Stimulated activated CD8-positive, alpha-beta memory T cell treated with anti-CD3 and anti-CD28 coated beads, Interleukin-7, amount 100 ng/mL, for 4 hours (primary cell): ENCODE data around the gene FKBP4.
"Not testable (repeated sequence)": the region's sequence is repeated elsewhere in the genome, so short reads cannot be mapped to it uniquely, and the experiment has no call there.

Source experiments
- DNase-seq, 2 donors: peaks; one replicate each; pipeline ENCODE4 v3.0.0-alpha.2; 2020; ENCODE audit warnings: low read depth in 2 of 2

FKBP4 gene, protein sequence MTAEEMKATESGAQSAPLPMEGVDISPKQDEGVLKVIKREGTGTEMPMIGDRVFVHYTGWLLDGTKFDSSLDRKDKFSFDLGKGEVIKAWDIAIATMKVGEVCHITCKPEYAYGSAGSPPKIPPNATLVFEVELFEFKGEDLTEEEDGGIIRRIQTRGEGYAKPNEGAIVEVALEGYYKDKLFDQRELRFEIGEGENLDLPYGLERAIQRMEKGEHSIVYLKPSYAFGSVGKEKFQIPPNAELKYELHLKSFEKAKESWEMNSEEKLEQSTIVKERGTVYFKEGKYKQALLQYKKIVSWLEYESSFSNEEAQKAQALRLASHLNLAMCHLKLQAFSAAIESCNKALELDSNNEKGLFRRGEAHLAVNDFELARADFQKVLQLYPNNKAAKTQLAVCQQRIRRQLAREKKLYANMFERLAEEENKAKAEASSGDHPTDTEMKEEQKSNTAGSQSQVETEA

DNA sequence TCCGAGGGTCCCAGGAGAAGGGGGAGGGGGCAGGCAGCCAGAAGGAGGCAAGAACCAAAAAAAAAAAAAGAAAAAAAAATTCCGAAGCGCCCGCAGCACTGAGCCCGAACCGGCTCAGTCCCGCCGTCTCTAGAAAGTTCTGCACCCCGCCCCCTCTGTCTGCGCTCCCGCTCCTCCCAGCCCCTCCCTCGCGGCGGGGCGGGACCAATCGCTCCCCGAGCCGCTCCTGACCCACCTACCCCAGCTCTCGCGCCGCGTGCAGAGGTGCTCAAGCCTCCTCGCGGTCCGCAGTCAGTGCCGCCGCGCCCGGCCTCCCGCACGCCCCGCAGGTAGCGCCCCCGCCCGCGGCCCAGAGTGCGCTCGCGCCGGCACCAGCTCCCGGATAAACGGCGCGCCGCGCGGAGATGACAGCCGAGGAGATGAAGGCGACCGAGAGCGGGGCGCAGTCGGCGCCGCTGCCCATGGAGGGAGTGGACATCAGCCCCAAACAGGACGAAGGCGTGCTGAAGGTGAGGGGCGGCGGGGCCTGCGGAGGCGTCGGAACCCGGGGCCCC lies at the start of gene FKBP4:
TSS of gene FKBP4 (plus strand) at position 235 of the 554 bp plus-strand sequence. CDS start at position 405, 170 bp downstream.
- DNase-seq = peak; percentile 83 to 91

DNA sequence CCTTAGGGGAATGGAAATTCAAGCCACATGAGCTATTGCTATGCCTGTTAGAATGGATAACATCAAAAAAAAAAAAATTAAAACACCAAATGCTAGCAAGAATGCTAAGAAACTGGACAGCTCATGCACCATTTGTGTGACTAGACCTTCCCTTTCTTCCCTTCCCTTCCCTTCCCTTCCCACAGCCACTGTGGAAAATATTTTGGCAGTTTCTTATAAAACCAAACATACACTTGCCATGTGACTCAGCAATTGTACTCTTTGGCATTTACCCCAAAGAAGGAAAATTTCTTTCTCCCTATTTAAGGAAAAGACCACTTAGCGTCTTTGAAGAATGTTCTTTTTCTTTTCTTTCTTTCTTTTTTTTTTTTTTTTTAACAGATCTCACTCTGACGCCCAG lies 49.1 kb upstream of the FKBP4 start:
- DNase-seq = no peak

DNA sequence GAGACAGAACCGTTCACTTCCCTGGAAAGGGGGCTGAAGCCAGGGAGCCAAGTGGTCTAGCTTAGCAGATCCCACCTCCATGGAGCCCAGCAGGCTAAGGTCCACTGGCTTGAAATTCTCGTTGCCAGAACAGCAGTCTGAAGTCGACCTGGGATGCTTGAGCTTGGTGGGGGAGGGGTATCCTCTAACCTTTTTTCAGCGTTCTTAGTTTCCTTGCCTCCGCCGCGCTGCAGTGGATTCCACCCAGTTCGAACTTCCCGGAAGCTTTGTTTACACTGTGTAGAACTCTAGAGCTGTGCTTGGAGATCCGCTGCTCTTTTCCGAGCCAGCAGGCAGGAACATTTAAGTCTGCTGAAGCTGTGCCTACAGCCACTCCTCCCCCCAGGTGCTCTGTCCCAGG lies 45.2 kb upstream of the FKBP4 start:
- no peak for DNase-seq

DNA sequence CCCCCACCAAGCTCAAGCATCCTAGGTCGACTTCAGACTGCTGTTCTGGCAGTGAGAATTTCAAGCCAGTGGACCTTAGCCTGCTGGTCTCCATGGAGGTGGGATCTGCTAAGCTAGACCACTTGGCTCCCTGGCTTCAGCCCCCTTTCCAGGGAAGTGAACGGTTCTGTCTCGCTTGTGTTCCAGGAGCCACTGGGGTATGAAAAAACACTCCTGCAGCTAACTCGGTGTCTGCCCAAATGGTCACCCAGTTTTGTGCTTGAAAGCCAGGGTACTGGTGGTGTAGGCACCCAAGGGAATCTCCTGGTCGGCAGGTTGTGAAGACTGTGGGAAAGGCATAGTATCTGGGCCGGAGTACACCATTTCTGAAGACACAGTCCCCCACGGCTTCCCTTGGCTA lies 44.6 kb upstream of the FKBP4 start:
- DNase-seq = no peak

DNA sequence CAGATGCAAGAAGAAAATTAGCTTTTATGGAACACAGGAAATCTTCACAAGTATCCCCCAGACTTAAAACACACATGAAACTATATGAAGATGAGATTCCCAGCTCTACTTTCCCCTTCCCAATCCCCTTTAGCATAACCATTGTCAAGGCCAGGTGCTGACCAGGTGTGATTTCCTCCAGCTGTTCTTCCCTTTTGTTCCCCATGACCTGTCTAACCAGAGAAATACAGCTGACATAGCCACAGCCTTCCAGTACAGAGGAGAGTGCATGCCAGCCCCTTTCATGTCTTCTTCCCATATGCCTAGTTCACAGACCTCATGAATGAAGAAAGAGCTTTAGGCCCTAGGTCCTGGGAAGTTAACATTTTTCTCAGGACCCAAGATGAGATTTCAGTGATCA lies 43.5 kb upstream of the FKBP4 start:
- no peak for DNase-seq

DNA sequence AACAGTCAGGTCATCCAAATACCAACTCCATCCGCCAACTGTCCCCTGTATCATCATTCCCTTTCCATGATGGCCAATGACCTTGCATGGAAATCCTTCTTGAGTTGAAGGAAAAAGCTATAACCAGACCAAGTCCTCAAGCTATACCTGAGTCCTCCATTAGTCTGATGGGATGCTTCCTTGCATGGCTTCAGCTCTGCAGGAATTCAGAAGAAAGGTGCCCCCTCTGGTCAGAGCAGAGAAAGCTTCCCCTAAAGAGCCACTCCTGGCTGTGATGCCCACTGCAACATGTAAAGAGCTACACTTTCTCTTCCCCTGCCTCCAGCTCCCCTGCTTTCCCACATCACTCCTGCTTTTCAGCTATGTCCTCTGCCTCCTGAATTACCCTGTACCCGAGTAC lies 43.1 kb upstream of the FKBP4 start:
- no peak for DNase-seq

DNA sequence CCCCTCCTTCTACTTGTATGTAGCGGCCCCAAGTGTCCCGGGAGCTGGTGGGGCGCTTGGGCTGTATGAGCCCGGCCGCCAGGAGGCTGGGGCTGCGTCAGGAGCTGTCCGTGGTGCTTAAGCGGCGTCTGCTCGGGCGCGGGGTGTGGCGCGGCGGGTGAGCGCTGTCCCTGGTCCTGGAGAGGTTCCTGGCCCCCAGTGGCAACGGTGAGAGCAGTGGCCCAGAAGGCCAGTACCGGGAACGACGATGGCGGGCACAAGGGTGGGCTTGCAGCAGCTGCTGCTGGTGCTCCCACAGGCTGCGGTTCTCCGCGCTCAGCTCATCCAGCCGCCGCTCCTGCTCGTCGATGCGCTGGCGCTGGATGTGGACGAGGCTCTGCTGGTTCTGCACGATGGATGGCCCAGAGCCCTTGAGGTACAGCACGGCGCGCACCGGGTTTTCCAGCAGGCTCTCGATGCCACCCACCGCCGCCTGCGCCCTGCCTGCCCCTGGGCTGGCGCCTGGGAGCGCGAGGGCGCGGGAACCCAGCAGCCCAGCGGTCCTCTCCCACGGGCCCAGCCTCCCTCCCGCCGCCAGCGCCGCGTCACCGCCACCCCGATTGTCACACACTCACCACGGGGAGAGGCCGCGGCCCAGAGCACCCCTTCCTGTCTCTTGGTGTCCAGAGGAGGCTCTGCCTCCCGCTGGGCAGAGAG lies 41.9 kb upstream of the FKBP4 start:
- peak; percentile 15 to 49 for DNase-seq

DNA sequence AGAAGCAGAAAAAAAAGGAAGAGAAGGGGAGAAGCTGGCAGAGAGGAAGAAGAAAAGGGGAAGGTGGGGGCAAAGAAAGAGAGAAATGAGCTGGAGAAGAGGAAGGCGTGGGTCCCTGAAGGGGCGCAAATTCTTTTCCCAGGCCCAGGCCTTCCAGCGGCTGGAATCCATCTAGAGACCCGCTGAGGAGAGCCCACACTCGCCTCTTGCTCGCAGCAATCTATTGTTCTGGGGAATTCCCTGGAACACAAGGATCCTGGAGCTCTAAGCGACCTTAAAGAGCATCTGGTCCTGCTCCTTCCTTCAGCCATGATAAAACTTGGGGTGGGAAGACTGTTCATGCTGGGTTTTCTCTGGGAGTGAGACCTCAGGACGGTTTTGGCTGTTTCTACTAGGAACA lies 41.2 kb upstream of the FKBP4 start:
- DNase-seq = no peak

DNA sequence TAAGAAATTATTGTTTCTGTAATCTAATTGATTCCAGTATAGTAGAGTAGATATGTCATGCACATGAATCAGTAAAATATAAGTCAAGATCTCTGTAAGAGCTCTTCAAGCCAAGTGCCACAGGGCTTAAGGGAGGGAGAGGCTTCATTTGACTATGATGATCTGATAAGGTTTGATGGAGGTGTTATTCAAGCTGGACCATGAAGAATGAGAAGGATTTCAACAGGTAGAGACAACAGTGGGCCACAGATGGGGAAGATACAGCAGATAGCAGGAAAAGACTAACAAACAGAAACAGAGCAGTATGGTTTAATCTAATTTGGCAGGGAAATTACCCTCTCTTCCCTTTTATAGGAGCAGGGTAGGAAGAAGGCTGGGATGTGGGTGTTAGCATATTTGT lies 40.6 kb upstream of the FKBP4 start:
- no peak for DNase-seq

DNA sequence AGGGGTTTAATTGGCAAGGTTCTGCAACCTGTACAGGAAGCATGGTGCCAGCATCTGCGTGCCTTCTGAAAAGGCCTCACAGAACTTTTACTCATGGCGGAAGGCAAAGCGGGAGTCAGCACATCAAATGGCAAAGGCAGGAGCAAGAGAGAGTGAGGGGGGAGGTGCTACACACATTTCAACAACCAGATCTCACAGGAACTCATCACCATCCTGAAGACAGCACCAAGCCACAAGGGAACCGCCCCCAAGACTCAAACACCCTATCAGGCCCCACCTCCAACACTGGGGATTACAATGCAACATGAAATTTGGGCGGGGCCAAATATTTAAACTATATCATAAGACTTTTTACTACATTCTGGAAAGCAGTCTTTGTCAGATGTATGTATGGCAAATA lies 38.0 kb upstream of the FKBP4 start:
- no peak for DNase-seq

DNA sequence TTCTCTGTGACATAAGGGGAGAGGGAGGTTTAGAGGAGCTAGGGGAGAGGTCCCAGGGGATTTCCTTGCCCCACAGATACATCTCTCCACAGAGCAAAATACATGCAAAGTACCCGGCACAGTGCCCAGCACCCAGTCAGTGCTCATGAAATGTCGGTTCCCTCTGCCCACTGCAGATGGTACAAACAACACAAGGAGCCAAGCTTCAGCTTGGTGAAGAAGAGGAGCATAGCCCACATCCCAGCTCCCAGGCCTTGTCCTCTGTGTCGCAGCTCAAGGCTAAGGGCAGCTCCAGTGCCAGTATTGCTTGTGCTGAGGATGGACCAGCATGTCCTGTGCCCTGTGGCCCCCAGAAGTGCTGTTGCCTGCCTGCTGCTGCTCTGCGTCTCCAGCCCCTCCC lies 35.0 kb upstream of the FKBP4 start:
- no peak for DNase-seq

DNA sequence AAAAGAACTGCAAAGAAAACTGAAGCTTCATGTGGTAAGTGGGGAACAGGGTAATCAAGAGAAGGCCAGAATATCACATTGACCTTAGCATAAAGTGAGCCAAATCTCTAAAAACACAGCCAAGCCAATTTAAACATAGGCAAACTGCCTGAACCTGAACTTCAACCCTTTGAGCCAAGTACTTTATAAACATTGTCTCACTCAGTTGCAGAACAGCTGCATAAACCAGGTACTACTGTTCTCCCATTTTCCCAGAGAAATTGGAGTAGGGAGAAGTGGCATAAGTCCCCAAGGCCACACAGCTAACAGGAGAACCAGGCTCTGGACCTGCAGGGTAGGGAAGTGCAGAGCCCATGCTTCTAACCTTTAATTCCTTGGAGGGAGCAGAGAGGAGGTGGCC lies 30.4 kb upstream of the FKBP4 start:
- no peak for DNase-seq

DNA sequence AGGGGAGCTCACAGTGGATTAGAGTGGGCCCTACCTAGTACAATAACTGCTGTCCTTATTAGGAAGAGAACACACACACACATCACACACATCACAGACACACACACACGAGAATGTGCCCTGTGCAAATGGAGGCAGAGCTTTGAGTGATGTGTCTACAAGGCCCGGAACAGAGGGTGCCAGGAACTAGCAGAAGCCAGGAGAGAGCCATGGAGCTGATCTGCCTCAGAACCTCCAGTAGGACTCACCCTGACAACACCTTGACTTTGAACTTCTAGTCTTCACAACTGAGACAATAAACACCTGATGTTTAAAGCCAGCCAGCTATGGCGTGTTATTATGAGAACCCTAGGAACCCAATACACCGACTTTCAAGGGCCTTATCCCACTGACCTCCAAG lies 29.7 kb upstream of the FKBP4 start:
- no peak for DNase-seq

DNA sequence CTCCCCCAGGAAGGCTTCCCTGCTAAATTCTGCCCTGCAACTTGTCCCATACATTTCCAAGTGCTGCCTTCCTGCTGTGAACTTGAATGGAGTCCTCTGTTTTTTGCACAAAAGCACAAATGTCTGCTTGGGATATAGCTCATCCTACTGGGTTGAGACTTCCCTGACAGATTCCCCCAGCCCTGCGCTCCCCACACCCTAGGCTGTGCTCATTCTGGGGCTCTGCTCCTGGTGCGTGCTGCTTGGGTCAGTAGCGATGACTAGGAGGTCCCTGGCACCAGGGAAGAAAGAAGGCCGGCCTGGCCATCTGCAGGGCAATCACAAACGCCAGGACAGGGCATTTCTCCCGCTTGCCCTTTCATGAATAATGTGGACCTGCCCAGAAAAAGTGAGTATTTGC lies 29.2 kb upstream of the FKBP4 start:
- DNase-seq = no peak

DNA sequence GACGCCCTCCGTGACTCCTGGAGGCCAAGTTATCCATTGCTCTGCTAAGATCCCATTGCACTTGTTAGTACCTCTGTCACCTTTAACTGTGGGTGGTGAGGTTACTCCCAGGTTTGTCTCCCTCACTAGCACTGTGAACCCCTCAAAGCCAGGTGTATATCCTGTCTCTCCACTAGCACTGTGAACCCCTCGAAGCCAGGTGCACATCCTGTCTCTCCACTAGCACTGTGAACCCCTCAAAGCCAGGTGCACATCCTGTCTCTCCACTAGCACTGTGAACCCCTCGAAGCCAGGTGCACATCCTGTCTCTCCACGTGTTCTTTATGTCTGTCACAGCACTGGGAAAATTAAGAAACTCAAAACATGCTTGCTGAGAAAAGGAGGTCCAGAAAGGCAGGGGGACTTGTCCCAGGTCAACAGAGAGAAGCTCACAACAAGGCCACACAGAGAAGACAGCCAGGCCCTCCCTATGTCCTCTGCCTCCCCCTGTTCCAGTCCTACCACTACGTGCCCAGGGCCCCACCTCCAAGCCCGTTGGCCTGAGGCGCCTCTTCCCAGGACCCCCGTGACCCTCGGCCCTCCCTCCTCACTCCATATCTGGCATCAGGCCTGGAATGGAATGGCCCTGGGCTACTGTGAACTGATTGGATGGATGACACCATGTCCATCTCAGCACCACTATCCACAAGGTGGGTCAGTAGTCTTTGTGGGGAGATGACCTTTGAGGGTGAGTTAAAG lies 26.4 kb upstream of the FKBP4 start:
- no peak for DNase-seq

DNA sequence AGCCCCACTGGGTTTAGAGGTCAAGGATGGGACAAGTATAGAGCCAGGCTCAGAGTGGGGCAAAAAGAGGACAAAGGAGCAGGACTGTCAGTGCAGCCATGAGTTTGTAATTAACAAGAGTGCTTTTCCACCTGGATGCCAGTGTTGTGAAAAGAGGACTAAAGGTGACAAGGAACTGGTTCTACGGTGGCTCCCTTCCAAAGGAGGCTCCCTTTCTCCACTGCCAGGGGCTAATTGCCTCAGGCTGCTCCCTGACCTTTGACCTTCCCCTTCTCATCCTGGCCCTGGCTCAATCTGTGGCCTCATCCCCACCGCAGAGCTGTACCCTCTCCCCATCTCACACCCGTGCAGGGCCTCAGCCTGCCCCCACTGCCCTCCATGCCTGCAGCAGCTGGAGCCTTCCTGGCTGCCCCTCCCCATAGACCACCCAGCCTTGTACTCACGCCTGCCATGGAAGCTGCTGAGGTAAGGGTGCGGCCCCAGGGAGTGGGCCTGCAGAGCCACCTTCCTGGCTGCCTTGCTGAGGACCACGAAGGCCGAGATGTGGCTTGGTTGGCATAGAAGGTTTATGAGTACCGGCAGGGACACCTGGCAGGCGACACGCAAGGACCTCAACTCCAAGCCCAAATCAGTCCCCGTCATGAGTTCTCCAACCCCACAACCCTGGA lies 24.8 kb upstream of the FKBP4 start:
- DNase-seq = no peak

DNA sequence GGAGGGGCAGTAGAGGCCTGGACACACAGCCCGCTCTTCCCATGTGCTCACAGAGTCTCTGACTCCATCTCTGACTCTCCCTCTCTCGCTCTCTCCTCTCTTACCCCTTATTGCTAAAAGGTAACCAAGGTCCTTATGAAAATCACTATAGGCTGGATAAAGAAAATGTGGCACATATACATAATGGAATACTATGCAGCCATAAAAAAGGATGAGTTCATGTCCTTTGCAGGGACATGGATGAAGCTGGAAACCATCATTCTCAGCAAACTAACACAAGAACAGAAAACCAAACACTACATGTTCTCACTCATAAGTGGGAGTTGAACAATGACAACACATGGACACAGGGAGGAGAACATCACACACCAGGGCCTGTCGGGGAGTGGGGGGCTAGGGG lies 24.2 kb upstream of the FKBP4 start:
- not testable (repeated sequence) for DNase-seq

DNA sequence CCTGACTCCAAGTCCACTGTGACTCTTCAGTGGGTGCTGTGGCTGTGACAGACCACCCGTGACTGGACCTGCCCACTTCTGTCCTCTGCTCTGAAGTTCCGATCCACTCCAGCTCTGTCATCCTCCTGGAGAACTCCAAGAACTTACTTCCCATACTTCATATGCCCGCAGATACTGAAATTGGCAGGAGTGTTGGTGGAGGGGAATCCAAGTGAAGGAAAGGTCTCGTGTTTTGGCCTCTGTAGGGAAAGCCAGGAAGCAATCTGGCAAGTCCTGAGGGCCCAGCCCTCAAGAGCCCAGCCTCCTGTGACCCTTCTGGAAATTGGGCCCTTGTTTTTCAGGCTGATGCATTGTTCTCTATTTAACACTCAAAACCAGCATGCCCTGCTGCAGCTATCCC lies 22.4 kb upstream of the FKBP4 start:
- DNase-seq = no peak

DNA sequence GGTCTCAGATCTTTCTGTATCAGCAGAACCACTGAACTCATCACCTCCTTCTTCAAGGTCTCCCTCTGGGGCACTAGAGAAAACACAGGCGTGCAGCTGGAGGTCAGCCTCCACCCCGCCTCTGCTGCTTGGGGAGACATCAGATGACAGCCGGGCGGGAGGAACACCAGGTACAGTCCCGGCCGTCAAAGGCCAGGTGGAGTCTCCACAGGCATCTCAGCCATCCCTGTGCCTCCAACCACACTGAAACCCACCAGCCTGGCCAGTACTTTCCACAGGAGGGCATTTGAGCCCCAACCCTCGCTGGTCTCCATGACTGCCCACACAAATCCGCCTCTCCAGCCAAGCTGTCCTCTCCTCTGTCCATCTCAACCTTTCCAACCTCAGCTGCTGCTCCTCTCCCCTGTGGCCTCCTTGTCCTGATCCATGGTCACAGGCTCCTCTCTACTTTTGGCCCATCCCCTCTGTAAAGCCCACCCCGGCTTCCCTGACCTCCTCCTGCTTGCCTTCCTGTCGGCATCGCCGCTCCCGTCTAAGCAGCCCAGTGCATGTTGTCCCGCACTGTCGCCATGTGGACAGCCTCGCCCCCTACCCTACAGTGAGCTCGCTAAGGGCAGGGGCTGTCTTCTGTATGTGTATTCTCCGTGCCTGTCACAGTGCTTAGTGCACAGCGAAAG lies 21.4 kb upstream of the FKBP4 start:
- no peak for DNase-seq

DNA sequence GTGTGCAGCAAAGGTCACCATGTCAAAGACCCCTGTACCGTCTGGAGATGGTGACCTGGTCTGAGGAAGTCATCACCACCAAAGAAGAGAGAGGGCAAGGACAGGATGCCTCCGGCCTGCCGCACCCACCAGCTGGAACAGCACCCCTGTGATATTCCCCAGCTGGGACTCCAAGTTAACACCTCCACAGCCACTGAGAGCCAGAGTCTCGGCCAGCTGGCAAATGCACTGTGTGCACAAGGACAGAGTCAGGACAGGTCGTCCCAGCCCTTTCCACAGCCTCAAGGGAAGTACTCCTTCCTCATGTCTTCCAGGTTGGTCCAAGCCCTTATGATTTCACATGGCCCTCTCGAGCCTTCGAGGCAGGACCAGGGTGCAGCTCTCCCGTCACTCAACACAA lies 19.3 kb upstream of the FKBP4 start:
- no peak for DNase-seq

DNA sequence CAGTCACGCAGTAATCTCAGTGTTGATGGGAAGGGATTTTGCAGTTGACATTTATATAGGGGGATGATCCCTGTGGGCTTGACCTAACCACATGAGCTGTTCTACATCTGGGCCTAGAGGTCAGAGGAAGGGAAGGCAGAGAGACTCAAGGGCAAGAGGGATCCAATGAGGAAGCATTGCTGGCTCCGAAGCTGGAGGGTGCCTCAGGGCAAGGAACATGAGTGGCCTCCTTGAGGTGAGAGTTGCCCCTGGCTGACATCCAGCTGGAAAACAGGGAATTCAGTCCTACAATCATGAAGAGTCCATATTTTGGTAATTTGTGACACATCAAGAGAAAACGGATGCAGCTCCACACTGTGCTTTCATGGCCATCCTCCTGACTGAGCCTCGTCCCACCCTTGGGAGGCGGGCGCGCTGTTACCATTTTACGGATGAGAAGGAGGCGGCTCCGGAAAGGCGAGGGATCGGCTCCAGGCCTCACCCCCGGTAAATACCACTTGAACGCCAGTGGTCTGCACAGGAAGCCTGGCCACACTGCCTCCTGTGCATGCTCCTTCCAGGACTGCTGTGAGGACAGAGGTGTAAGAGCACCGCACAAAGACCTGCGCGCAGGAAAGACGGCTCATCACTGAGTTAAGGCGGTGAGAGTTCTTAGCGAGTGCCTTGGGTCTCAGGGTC lies 18.5 kb upstream of the FKBP4 start:
- DNase-seq = no peak
